PFSK-1 (cell line): Measurements from ENCODE around the gene ODF2.

Source experiments
- POLR2AphosphoS5 ChIP-seq: IDR thresholded peaks from 2 replicates; pipeline ENCODE4 v1.6.1; 2012; ENCODE audit warnings: low read depth, mild to moderate bottlenecking, control low read depth, low read length, moderate library complexity
- TF ChIP-seq, protein P1 (sequence below), 2 experiments: IDR thresholded peaks; 2 replicates each; pipeline versions ENCODE4 v1.6.1 to v1.8.0; 2011 to 2012; ENCODE audit warnings: low read depth in 2 of 2, low read length in 2 of 2, control low read depth in 1 of 2, inconsistent platforms in 1 of 2, mild to moderate bottlenecking in 1 of 2, moderate library complexity in 1 of 2; ENCODE audit not compliant: insufficient read depth in 1 of 2

DNA sequence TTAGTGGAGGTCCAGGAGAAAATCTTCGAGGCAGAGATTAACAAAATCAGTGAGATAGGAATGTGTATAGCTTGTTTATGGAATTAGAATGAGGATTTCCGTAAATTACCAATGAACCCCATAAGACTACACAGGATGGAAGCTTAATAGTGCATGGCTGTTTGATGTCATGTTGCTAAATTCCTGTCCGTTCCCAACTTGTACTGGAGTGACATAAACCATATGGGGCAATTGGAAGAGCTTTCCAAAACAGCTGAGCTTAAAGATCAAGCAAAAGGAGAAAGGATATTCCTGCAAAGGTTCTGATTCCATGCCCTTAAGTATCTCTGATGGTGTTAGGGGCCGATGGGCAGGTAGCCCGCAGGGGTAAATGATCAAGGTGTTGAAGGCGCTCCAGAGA is 66.2 kb downstream of the ODF2 start:
- no peak for TF ChIP-seq POLR2AphosphoS5
- TF ChIP-seq, protein P1, sequence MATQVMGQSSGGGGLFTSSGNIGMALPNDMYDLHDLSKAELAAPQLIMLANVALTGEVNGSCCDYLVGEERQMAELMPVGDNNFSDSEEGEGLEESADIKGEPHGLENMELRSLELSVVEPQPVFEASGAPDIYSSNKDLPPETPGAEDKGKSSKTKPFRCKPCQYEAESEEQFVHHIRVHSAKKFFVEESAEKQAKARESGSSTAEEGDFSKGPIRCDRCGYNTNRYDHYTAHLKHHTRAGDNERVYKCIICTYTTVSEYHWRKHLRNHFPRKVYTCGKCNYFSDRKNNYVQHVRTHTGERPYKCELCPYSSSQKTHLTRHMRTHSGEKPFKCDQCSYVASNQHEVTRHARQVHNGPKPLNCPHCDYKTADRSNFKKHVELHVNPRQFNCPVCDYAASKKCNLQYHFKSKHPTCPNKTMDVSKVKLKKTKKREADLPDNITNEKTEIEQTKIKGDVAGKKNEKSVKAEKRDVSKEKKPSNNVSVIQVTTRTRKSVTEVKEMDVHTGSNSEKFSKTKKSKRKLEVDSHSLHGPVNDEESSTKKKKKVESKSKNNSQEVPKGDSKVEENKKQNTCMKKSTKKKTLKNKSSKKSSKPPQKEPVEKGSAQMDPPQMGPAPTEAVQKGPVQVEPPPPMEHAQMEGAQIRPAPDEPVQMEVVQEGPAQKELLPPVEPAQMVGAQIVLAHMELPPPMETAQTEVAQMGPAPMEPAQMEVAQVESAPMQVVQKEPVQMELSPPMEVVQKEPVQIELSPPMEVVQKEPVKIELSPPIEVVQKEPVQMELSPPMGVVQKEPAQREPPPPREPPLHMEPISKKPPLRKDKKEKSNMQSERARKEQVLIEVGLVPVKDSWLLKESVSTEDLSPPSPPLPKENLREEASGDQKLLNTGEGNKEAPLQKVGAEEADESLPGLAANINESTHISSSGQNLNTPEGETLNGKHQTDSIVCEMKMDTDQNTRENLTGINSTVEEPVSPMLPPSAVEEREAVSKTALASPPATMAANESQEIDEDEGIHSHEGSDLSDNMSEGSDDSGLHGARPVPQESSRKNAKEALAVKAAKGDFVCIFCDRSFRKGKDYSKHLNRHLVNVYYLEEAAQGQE (IDR thresholded peaks at IDR 0.05; ENCODE audit: insufficient read depth in 1 of 2, low read depth in 2 of 2, low read length in 2 of 2): no peak
